NCI-H2196 treated with DMSO at 0.1 percent for 48 hours (cell line): Measurements from ENCODE around the gene PDLIM1.

Experiments
- DNase-seq: peaks from one replicate; lab custom pipeline; 2025; ENCODE audit not compliant: unreplicated experiment; lab: John Stamatoyannopoulos, UW

Gene PDLIM1

GRCh38 chr10:95290461-95291364 is at the start of gene PDLIM1:
TSS of gene PDLIM1 (minus strand) at chr10:95291003. CDS start at chr10:95290915, 88 bp downstream.
- DNase-seq: peak; percentile 33

GRCh38 chr10:95339863-95340262 is 49.1 kb upstream of the PDLIM1 start:
- no peak for DNase-seq

DNA sequence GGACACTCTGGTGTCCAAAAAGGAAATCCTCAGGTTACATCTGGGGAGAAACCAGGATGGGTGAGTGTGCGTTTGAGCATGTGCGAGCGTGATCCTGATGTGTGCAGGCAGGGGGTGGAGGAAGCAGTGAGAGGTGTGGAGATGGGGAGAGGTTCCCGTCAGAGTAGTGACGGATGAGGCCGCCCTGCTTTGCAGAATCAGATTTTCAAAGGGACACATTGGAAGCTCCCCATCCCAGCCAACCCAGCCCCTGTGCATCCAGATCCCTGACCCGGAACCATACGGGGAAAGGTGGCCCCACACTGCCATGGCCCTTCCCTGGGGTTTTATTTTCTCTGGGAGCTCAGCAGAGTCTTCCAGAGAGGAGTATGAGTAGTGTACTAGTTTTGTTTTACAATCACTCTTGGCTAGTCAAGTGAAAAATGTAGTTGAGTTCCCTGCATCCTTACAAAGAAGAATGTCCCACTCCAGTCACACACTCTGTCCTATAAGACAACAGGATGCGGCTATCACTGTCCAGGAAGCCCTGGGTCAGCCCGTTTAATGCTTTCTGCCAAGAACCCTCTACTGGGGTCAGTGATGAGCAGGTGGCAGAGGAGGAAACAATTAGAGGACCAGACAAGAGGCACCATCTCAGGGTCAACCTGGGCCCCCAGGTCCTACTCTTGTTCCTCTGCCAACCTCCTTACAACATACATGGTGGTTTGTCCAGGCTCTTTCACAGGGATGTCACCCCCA is 46.8 kb upstream of the PDLIM1 start:
- DNase-seq: no peak

DNA sequence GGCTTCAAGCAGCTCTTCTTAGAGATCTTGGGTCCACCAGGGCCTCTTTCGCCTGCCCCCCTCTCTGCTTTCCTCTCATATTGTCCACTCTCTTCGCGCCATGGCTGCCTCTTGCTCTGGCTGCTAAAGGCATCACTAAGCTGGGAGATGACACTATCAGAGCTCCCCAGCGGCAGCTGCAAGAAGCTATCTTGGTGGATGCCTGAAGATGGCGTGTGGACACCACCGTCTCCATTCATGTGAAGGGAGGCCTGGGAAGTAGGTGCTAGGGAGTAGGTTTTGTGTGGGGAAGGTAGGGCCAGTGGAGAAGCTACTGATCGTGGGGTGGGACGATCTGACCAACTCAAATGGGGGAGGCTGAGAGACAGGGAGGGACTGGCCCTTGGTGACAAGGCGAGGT is 45.9 kb upstream of the PDLIM1 start:
- DNase-seq: no peak

GRCh38 chr10:95335933-95336699 is 45.3 kb upstream of the PDLIM1 start:
- no peak for DNase-seq

GRCh38 chr10:95334805-95335144 is 44.0 kb upstream of the PDLIM1 start:
- no peak for DNase-seq

DNA sequence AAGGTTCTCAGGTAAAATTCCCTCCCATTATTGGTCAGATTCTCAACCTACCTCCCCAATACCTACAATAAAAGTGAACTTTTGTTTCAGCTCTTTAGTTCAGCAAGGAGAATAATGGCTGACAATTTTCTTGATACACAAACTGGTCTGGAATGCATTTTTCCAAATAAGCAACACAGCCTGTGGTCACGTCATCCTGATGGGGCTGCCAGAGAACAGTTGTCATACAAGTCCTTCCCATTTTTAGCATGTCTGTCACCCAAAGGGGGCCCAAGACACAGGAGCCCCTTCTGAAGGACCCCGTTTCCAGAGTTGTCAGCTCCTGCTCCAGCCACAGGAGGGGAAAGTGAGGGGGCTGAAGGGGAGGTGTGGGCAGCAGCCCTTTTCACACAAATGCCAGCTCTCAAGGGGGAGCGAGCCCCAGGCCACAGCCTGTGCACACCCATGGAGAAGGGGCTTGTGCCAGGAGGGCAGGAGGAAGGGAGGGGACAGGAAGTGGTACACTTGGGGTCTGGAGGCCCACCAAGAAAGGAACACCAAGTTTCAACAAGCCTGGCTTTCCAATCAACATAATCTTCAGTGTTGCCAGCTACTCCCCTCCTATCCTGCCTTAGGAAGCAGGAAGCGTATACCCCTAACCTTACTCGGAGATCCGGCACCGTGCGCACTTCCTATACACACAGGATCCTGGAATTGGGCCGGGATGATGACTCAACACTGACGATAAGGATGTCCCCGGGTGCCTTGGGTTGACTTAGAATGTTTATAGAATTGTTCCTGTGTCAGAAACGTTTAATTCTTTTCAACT is 43.4 kb upstream of the PDLIM1 start:
- no peak for DNase-seq

GRCh38 chr10:95332666-95333249 is 42.0 kb upstream of the PDLIM1 start:
- no peak for DNase-seq

- DNase-seq: no peak
These were observed 40.9 kb upstream of the PDLIM1 start for GRCh38 chr10:95331596-95332130.

DNA sequence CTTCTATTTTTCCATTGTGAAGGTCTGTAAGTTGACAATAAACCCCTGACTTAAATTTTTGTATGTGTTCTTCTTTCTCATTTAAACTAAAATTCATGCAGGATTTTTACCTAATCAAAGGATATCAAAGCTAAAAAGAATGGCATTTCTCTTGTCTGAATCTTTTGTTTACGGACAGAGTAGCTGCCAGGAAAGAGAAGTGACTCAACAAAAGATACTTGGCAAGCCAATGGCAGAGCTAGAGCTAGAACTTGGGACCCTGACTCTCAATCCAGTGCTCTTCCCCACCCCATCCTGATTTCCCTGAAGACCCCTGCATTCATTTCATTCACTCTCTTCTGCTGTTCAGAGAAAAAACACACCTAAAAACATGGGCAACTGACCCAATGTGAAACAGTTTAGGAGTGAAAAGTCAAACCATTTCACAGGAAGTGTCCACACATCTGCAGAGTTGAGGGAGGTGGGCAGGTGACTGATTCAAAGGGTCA is 40.2 kb upstream of the PDLIM1 start:
- DNase-seq: no peak

DNA sequence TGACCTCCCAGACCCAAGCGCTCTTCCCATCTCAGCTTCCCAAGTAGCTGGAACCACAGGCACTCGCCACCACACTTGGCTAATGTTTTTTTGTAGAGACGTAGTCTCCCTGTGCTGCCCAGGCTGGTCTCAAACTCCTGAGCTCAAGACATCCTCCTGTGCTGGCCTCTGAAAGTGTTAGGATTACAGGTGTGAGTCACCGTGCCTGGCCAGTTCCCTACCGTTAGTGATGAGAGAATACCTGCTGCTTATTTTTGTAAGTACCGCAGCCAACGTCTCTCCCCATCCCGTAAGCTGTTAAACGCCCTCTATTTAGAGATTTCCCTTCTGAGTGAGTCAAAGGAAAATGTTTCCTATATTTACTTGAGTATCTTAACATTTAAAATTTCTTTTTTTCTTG is 38.5 kb upstream of the PDLIM1 start:
- DNase-seq: no peak

- DNase-seq: no peak
These were observed 37.2 kb upstream of the PDLIM1 start for GRCh38 chr10:95328013-95328412.

- peak; percentile 31 for DNase-seq
These were observed 36.6 kb upstream of the PDLIM1 start for GRCh38 chr10:95327367-95327766.

GRCh38 chr10:95326396-95326795 is 35.6 kb upstream of the PDLIM1 start:
- no peak for DNase-seq

DNA sequence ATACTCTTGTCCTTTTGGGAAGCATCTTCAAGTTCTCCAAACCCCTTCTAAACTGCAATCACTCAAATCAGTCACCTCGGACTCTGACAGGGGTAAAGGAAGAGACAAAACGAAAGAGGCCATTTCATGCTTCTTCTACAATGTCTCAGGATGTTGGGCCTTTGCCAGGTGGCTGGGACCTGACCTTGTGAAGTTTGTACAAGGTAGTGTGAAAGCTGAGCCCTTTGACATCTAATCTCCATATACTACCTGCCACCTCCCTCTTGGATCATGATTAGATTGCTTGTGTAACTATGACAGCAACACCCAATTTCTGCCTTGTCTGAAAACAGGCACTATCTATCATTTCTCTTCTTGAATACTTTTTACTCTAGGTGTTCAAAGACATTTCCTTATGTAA is 35.1 kb upstream of the PDLIM1 start:
- DNase-seq: no peak

- no peak for DNase-seq
These were observed 33.8 kb upstream of the PDLIM1 start for GRCh38 chr10:95324436-95325268.

GRCh38 chr10:95321554-95322301 is 30.9 kb upstream of the PDLIM1 start:
- DNase-seq: no peak

DNA sequence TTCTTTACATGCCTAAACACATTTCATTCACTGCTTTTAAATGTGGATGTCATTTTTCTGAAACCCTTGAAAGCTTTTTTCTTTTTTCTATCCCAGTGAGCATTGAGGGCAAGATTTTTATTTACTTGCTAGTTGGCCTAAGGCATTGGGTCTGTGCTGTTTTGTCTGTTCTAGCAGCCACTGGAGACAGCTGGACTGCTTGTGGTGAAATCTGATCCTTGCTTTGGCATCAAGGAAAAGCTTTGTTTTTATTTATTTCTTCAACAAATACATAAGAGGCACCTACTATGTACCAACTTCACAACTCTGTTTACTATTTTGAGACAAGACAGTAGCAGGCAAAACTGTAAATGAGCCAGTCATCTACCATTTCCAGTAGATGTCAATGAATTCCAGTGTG is 28.4 kb upstream of the PDLIM1 start:
- no peak for DNase-seq
